ENCODE results near the gene SPATA20. TPM values are rescaled to one million over a fixed set of nuclear protein-coding genes. Genes with fewer than 3 reads are reported as not detected.

The SPATA20 gene
- total RNA-seq, 1 donor = 142 TPM

DNA sequence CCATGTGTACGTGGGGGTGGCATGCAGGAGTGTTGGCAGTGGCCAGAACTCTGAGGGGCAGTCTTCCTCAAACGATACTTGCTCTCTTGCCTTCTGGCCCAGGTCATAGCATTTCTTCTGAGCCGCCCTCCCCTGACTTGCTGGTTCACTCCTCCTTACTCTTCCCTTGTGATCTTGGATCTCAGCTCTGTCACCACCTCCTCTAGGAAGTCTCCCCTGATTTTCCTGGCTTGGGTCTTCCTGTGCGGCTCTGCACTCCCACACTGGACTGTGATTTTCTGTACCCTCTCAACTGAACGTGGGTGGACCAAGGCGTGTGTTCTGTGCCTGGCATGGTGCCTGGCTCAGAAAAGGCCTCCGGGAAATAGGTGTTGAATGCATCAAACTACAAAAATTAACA, 11.6 kb upstream of the SPATA20 start:
- Histone ChIP-seq H2AFZ (ENCODE audit: low read length) (no peak overlapping the region), H3K4me1 (ENCODE audit: insufficient read depth, low read length) (peaks cover 9% of the 10 kb centered on the region), H3K4me3 (ENCODE audit: insufficient read depth, low read length) (no peak overlapping the region), H4K20me1 (ENCODE audit: insufficient read depth, low read length) (no peaks in the 10 kb centered on the region), H3K79me2 (ENCODE audit: insufficient read depth, low read length) (no peaks in the 10 kb centered on the region), H3K9me3 (ENCODE audit: low read depth, low read length) (no peaks in the 10 kb centered on the region), H3K27me3 (ENCODE audit: insufficient read depth, low read length) (peaks cover 33% of the 10 kb centered on the region), H3K4me2 (ENCODE audit: insufficient read depth, low read length) (no peak overlapping the region), H3K27ac (ENCODE audit: low read depth, low read length) (no peak overlapping the region), H3K36me3 (ENCODE audit: insufficient read depth, low read length) (no peaks in the 10 kb centered on the region)
- peak; percentile 53 for DNase-seq (ENCODE audit: insufficient read length, low spot score, missing footprints)
- TF ChIP-seq, protein P1, sequence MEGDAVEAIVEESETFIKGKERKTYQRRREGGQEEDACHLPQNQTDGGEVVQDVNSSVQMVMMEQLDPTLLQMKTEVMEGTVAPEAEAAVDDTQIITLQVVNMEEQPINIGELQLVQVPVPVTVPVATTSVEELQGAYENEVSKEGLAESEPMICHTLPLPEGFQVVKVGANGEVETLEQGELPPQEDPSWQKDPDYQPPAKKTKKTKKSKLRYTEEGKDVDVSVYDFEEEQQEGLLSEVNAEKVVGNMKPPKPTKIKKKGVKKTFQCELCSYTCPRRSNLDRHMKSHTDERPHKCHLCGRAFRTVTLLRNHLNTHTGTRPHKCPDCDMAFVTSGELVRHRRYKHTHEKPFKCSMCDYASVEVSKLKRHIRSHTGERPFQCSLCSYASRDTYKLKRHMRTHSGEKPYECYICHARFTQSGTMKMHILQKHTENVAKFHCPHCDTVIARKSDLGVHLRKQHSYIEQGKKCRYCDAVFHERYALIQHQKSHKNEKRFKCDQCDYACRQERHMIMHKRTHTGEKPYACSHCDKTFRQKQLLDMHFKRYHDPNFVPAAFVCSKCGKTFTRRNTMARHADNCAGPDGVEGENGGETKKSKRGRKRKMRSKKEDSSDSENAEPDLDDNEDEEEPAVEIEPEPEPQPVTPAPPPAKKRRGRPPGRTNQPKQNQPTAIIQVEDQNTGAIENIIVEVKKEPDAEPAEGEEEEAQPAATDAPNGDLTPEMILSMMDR (IDR thresholded peaks at IDR 0.05; ENCODE audit: extremely low read depth, low read depth, low read length) = no peak

GRCh38 chr17:50536683-50537646, 10.0 kb upstream of the SPATA20 start:
- Histone ChIP-seq H3K27ac (ENCODE audit: low read depth, low read length) (no peak overlapping the region), H3K36me3 (ENCODE audit: insufficient read depth, low read length) (no peaks in the 10 kb centered on the region), H4K20me1 (ENCODE audit: insufficient read depth, low read length) (no peaks in the 10 kb centered on the region), H3K4me1 (ENCODE audit: insufficient read depth, low read length) (peaks cover 16% of the 10 kb centered on the region), H3K79me2 (ENCODE audit: insufficient read depth, low read length) (no peaks in the 10 kb centered on the region), H3K9me3 (ENCODE audit: low read depth, low read length) (no peaks in the 10 kb centered on the region), H3K27me3 (ENCODE audit: insufficient read depth, low read length) (peaks cover 24% of the 10 kb centered on the region), H3K4me3 (ENCODE audit: insufficient read depth, low read length) (no peak overlapping the region), H2AFZ (ENCODE audit: low read length) (no peak overlapping the region), H3K4me2 (ENCODE audit: insufficient read depth, low read length) (no peak overlapping the region)
- TF ChIP-seq, protein P1 (IDR thresholded peaks at IDR 0.05; ENCODE audit: extremely low read depth, low read depth, low read length) = no peak
- peak; percentile 78 for DNase-seq (ENCODE audit: insufficient read length, low spot score, missing footprints)

DNA sequence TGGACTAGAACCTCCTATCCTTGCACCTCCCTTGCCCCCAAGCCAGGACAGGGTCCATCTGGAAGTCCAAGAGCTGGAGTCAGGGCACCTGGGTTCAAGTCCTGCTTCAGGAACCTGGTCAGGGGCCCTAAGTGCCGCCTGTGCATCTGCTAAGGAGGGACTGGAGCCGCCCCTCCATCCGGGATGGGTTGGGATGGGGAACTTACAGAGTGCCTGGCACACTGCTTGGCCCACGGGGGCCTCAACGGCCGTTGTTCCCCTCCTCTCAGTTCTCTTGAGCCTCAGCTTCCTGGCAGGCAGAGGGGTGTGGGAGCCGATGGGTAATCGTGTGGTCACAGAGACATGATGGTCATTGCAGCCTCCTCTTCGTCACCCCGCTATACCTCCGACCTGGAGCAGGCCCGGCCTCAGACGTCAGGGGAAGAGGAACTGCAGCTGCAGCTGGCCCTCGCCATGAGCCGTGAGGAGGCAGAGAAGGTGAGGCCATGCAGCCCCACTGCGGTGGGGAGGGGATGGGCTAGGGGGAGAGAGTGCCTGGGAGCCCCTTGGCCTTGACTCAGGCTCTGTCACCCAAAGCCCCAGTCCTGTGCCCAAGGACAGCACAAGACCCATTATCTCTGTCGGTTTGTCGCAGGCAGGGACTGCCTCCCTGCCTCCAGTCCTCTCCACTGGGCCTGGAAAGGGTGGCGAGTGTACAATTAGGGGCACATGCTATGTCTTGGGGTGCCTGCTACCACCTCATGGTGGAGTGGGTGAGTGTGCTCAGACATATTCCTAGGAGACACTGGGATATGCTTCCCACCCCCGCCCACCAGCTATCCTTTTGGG, 9.0 kb upstream of the SPATA20 start:
- TF ChIP-seq, protein P1 (IDR thresholded peaks at IDR 0.05; ENCODE audit: extremely low read depth, low read depth, low read length) = no peak
- no peak overlapping the region for H2AFZ ChIP-seq (ENCODE audit: low read length)
- peak; percentile 66 for DNase-seq (ENCODE audit: insufficient read length, low spot score, missing footprints)
- H3K4me3 ChIP-seq (ENCODE audit: insufficient read depth, low read length) = no peak overlapping the region
- no peak overlapping the region for H3K27ac ChIP-seq (ENCODE audit: low read depth, low read length)
- H3K4me2 ChIP-seq (ENCODE audit: insufficient read depth, low read length) = no peak overlapping the region
- no peaks in the 10 kb centered on the region for H3K79me2 ChIP-seq (ENCODE audit: insufficient read depth, low read length)
- peaks cover 22% of the 10 kb centered on the region for H3K4me1 ChIP-seq (ENCODE audit: insufficient read depth, low read length)
- H4K20me1 ChIP-seq (ENCODE audit: insufficient read depth, low read length) = no peaks in the 10 kb centered on the region
- H3K27me3 ChIP-seq (ENCODE audit: insufficient read depth, low read length) = peaks cover 14% of the 10 kb centered on the region
- no peaks in the 10 kb centered on the region for H3K9me3 ChIP-seq (ENCODE audit: low read depth, low read length)
- no peaks in the 10 kb centered on the region for H3K36me3 ChIP-seq (ENCODE audit: insufficient read depth, low read length)
